KMS-11 (cell line): ENCODE measurements around the gene CRELD2.
A peak's percentile ranks its signal among the peaks of the same experiment; 100 is the strongest.

Source experiments
- H2AFZ ChIP-seq: fragments of 200-600 bp; sonication (generic); 2 replicates; pipeline ENCODE4 v1.6.1; 2016; ENCODE audit warnings: antibody characterized with exemption, mixed run types, low read depth
- H3K27ac ChIP-seq: fragments of 200-600 bp; sonication (generic); 2 replicates; pipeline ENCODE4 v1.6.1; 2016; ENCODE audit warnings: mild to moderate bottlenecking, mixed run types
- H3K27me3 ChIP-seq: fragments of 200-600 bp; sonication (generic); 2 replicates; pipeline ENCODE4 v1.6.1; 2017; ENCODE audit warnings: mild to moderate bottlenecking, low read depth, mixed run types, moderate library complexity; ENCODE audit not compliant: insufficient read depth
- H3K36me3 ChIP-seq: fragments of 200-600 bp; sonication (generic); 2 replicates; pipeline ENCODE4 v1.6.1; 2017; ENCODE audit warnings: mild to moderate bottlenecking, mixed run types; ENCODE audit not compliant: insufficient read depth
- H3K4me1 ChIP-seq: fragments of 200-600 bp; sonication (generic); 2 replicates; pipeline ENCODE4 v1.6.1; 2016; ENCODE audit warnings: mild to moderate bottlenecking, low read depth, mixed run types; ENCODE audit not compliant: poor library complexity, severe bottlenecking
- H3K4me2 ChIP-seq: fragments of 200-600 bp; sonication (generic); 2 replicates; pipeline ENCODE4 v1.7.0; 2016; ENCODE audit warnings: mild to moderate bottlenecking, mixed run types
- H3K4me3 ChIP-seq: fragments of 200-600 bp; sonication (generic); IDR thresholded peaks from 2 replicates; pipeline ENCODE4 v1.6.1; 2017; ENCODE audit warnings: low read depth, low read length, mixed read lengths; ENCODE audit not compliant: insufficient read depth
- H3K79me2 ChIP-seq: fragments of 200-600 bp; sonication (generic); 2 replicates; pipeline ENCODE4 v1.6.1; 2016; ENCODE audit warnings: low read depth, mixed run types; ENCODE audit not compliant: insufficient read depth
- H3K9ac ChIP-seq: fragments of 200-600 bp; sonication (generic); 2 replicates; pipeline ENCODE4 v1.6.1; 2016; ENCODE audit warnings: mild to moderate bottlenecking, mixed run types
- H4K20me1 ChIP-seq: fragments of 200-600 bp; sonication (generic); 2 replicates; pipeline ENCODE4 v1.6.1; 2016; ENCODE audit warnings: mild to moderate bottlenecking, mixed run types; ENCODE audit not compliant: insufficient read depth
- CTCF ChIP-seq: fragments of 200-600 bp; sonication (generic); conservative IDR thresholded peaks from 2 replicates; pipeline ENCODE4 v1.6.1; 2017; ENCODE audit warnings: low read depth, mild to moderate bottlenecking, antibody characterized with exemption, low read length, moderate library complexity, mixed read lengths

The CRELD2 gene

GRCh38 chr22:49927483-49928184 is 9.2 kb downstream of the CRELD2 start:
- H2AFZ ChIP-seq, result no peak overlapping the region
- H3K4me3 ChIP-seq, result no peak overlapping the region
- peaks cover 13% of the 10 kb centered on the region for H3K4me1 ChIP-seq
- no peaks in the 10 kb centered on the region for H3K36me3 ChIP-seq
- H3K4me2 ChIP-seq, result no peak overlapping the region
- H3K9ac ChIP-seq, result no peak overlapping the region
- no peaks in the 10 kb centered on the region for H4K20me1 ChIP-seq
- no peak for TF ChIP-seq CTCF
- H3K27ac ChIP-seq, result no peak overlapping the region
- H3K27me3 ChIP-seq, result no peaks in the 10 kb centered on the region
- H3K79me2 ChIP-seq, result no peaks in the 10 kb centered on the region

GRCh38 chr22:49928185-49928495 is 9.7 kb downstream of the CRELD2 start:
- Histone ChIP-seq H2AFZ (no peak overlapping the region), H3K27me3 (no peaks in the 10 kb centered on the region), H3K4me2 (no peak overlapping the region), H4K20me1 (no peaks in the 10 kb centered on the region), H3K79me2 (no peaks in the 10 kb centered on the region), H3K4me1 (peaks cover 18% of the 10 kb centered on the region), H3K27ac (no peak overlapping the region), H3K9ac (no peak overlapping the region), H3K4me3 (no peak overlapping the region), H3K36me3 (no peaks in the 10 kb centered on the region)
- TF ChIP-seq CTCF, result no peak

GRCh38 chr22:49928555-49929210 is 10.2 kb downstream of the CRELD2 start:
- H3K9ac ChIP-seq, result no peak overlapping the region
- no peaks in the 10 kb centered on the region for H3K36me3 ChIP-seq
- H3K79me2 ChIP-seq, result no peaks in the 10 kb centered on the region
- no peak for TF ChIP-seq CTCF
- H2AFZ ChIP-seq, result no peak overlapping the region
- H3K27me3 ChIP-seq, result no peaks in the 10 kb centered on the region
- H3K4me1 ChIP-seq, result peaks cover 24% of the 10 kb centered on the region
- H4K20me1 ChIP-seq, result no peaks in the 10 kb centered on the region
- H3K27ac ChIP-seq, result no peak overlapping the region
- H3K4me2 ChIP-seq, result no peak overlapping the region
- H3K4me3 ChIP-seq, result no peak overlapping the region

GRCh38 chr22:49929211-49929979 is 11.0 kb downstream of the CRELD2 start:
- peak; percentile 54; the same call in 1 of the 2 replicates for TF ChIP-seq CTCF
- Histone ChIP-seq H3K27me3 (no peaks in the 10 kb centered on the region), H3K4me3 (no peak overlapping the region), H3K9ac (no peak overlapping the region), H3K79me2 (no peaks in the 10 kb centered on the region), H2AFZ (peak overlapping the region; percentile 30; the same call in 1 of the 2 replicates), H3K36me3 (no peaks in the 10 kb centered on the region), H4K20me1 (no peaks in the 10 kb centered on the region), H3K4me2 (no peak overlapping the region), H3K4me1 (peaks cover 31% of the 10 kb centered on the region), H3K27ac (no peak overlapping the region)
